Left lung (tissue), 10 donors: ENCODE measurements around the gene ANKRD12. TPM values are rescaled to one million over a fixed set of nuclear protein-coding genes. Genes with fewer than 3 reads are reported as not detected.

Source experiments
- ATAC-seq: fragments of 200-7000 bp; cut with Tn5 transposase; one replicate; pipeline ENCODE4 v1.9.1; 2020; ENCODE audit warnings: moderate library complexity
- DNase-seq, 4 donors: peaks; one replicate each; pipeline ENCODE4 v3.0.0-alpha.2; 2013 to 2020
- H3K27ac ChIP-seq, 2 donors: fragments of 200-600 bp; sonication (generic) in 1 of 2; one replicate each; pipeline versions ENCODE4 v1.5.0 to v1.8.0; 2020 to 2021
- H3K27me3 ChIP-seq, 2 donors: fragments of 200-600 bp; sonication (generic) in 1 of 2; one replicate each; pipeline versions ENCODE4 v1.5.0 to v1.8.0; 2020 to 2021
- H3K36me3 ChIP-seq, 2 donors: fragments of 200-600 bp; sonication (generic) in 1 of 2; one replicate each; pipeline versions ENCODE4 v1.5.0 to v1.8.0; 2020 to 2021
- H3K4me1 ChIP-seq, 2 donors: fragments of 200-600 bp; one replicate each; pipeline ENCODE4 v1.8.0; 2021
- H3K4me3 ChIP-seq, 2 donors: fragments of 200-600 bp; sonication (generic) in 1 of 2; one replicate each; pipeline versions ENCODE4 v1.5.0 to v1.8.0; 2020 to 2021; ENCODE audit warnings: mild to moderate bottlenecking in 1 of 2
- H3K9me3 ChIP-seq, 2 donors: fragments of 200-600 bp; sonication (generic) in 1 of 2; one replicate each; pipeline versions ENCODE4 v1.5.0 to v1.8.0; 2020 to 2021
- intact Hi-C, 2 donors: fragments of 100-400 bp; cut with DNase I; formaldehyde crosslinking; loops; one replicate each; pipeline versions ENCODE4 v1.11.2 to v1.14.2; 2022
- polyA plus RNA-seq, 6 donors: library from polyadenylated mRNA; unstranded; fragments of 120-200 nt; gene quantifications; one replicate each; pipeline ENCODE4 v1.2.1, GENCODE V29; 2013; ENCODE audit not compliant: insufficient read length in 6 of 6
- total RNA-seq, 2 donors: library from RNA; stranded (reverse); fragmentation: NEBNext Ultra II Directional; extraction: Animal tissue kit (Norgen Biotek cat#: 25700); gene quantifications; one replicate each; pipeline ENCODE4 v1.2.1, GENCODE V29; 2021
- TF ChIP-seq, protein P1 (sequence below), 2 donors: fragments of 200-600 bp; sonication (generic) in 1 of 2; IDR thresholded peaks; one replicate each; pipeline versions ENCODE4 v1.5.0 to v1.8.0; 2021; ENCODE audit warnings: antibody characterized with exemption in 2 of 2
- donor health status: DM: no; HTN: yes; CAD: no.
- donor health status: DM: no; HTN: no; CAD: no.

Gene ANKRD12
- total and polyA plus RNA-seq, 8 donors: 20.0 to 64.3 (median 31.4) TPM

DNA sequence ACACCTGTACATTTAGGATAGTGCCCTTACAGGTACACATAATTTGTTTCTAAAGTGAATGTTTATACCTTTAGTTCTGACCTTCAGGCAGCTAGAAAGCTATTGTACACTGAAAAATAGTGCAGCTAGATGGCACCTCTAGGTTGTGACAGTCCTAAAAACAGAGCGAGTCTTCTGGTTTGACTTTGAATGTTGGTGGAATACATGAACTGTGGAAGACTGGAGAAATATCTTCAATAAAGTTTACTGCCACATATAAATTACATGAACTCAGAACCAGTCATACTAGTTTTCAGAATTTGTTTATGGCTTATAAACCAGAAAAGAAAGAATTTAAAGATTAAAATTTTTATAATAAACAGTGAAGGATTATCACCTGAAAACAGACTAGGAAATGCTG, 139.3 kb downstream of the ANKRD12 start:
- ATAC-seq (no peak), DNase-seq (no peak)
- Histone ChIP-seq H3K4me1 (no peaks in the 10 kb centered on the region), H3K9me3 (no peaks in the 10 kb centered on the region), H3K4me3 (no peak overlapping the region), H3K36me3 (peaks cover 0 to 90% of the 10 kb centered on the region in 2 donors), H3K27me3 (no peaks in the 10 kb centered on the region), H3K27ac (no peak overlapping the region)
- TF ChIP-seq, protein P1, sequence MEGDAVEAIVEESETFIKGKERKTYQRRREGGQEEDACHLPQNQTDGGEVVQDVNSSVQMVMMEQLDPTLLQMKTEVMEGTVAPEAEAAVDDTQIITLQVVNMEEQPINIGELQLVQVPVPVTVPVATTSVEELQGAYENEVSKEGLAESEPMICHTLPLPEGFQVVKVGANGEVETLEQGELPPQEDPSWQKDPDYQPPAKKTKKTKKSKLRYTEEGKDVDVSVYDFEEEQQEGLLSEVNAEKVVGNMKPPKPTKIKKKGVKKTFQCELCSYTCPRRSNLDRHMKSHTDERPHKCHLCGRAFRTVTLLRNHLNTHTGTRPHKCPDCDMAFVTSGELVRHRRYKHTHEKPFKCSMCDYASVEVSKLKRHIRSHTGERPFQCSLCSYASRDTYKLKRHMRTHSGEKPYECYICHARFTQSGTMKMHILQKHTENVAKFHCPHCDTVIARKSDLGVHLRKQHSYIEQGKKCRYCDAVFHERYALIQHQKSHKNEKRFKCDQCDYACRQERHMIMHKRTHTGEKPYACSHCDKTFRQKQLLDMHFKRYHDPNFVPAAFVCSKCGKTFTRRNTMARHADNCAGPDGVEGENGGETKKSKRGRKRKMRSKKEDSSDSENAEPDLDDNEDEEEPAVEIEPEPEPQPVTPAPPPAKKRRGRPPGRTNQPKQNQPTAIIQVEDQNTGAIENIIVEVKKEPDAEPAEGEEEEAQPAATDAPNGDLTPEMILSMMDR (IDR thresholded peaks at IDR 0.05): no peak
- intact Hi-C loops: no loop called here

DNA sequence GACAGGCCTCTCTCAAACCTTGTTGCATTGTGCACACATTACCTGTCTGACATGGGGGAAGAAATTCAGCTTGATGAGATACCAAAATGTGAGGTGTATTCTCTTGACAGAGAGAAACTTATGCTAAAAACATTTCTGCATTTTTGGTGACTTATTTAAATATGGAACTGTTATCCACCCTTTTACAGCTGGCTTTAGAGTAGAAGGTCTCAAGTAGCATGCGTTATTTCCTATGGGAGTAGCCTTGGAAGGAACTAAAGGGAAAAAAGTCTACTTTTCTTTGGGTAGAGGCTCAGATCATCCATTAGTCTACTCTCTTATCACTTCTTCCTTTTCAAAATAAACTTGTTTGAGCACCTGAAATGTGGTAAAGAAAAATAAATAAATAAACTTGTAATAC, 141.4 kb downstream of the ANKRD12 start:
- DNase-seq: no peak
- Histone ChIP-seq H3K27me3 (no peaks in the 10 kb centered on the region), H3K27ac (no peak overlapping the region), H3K36me3 (peaks cover 0 to 85% of the 10 kb centered on the region in 2 donors), H3K4me3 (no peak overlapping the region), H3K9me3 (no peaks in the 10 kb centered on the region), H3K4me1 (no peaks in the 10 kb centered on the region)
- intact Hi-C loops: no loop called here
- TF ChIP-seq, protein P1 (IDR thresholded peaks at IDR 0.05): no peak
- ATAC-seq: no peak

DNA sequence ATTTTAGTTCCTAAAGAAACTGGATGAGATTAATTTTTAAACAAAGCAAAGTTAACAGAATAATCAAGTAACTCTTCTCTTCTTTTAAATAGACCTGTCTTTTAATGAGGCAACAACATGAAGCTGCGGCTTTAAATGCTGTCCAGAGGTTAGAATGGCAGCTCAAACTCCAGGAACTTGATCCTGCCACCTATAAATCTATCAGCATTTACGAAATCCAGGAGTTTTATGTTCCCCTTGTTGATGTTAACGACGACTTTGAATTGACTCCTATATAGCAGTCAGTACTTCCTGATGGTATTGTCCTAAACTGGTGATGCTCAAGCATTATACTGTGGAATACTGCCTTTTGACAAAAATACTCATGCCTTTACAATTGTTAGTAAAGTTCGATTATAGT, 144.3 kb downstream of the ANKRD12 start:
- DNase-seq (no peak), ATAC-seq (no peak)
- H3K4me3 ChIP-seq: no peak overlapping the region
- no peaks in the 10 kb centered on the region for H3K9me3 ChIP-seq
- no peaks in the 10 kb centered on the region for H3K27me3 ChIP-seq
- intact Hi-C loops: no loop called here
- H3K27ac ChIP-seq: no peak overlapping the region
- TF ChIP-seq, protein P1 (IDR thresholded peaks at IDR 0.05): no peak
- peaks cover 0 to 73% of the 10 kb centered on the region in 2 donors for H3K36me3 ChIP-seq
- H3K4me1 ChIP-seq: no peaks in the 10 kb centered on the region

DNA sequence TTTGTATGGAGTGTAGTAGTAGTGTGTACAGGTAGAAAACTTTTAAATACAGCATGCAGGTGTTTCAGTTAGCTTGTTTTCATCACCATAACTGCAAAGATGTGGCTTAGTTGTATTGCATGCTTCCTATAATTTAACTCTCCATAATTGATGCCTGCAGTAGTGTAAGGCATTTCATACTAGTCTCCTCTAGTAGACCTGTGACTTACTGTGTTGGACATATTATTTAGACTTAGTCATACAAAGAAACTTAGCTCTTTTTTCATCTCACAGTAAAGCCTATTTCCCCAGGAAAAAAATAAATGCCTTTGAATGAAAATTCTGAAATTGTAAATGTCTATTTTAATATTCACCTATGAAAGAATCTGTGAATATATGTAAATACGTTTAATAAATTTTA, 145.2 kb downstream of the ANKRD12 start:
- ATAC-seq: no peak
- no peak for DNase-seq
- H3K36me3 ChIP-seq: peaks cover 0 to 64% of the 10 kb centered on the region in 2 donors
- no peak overlapping the region for H3K4me3 ChIP-seq
- no peak overlapping the region for H3K27ac ChIP-seq
- intact Hi-C loops: no loop called here
- H3K27me3 ChIP-seq: no peaks in the 10 kb centered on the region
- TF ChIP-seq, protein P1 (IDR thresholded peaks at IDR 0.05): no peak
- no peaks in the 10 kb centered on the region for H3K9me3 ChIP-seq
- no peaks in the 10 kb centered on the region for H3K4me1 ChIP-seq

DNA sequence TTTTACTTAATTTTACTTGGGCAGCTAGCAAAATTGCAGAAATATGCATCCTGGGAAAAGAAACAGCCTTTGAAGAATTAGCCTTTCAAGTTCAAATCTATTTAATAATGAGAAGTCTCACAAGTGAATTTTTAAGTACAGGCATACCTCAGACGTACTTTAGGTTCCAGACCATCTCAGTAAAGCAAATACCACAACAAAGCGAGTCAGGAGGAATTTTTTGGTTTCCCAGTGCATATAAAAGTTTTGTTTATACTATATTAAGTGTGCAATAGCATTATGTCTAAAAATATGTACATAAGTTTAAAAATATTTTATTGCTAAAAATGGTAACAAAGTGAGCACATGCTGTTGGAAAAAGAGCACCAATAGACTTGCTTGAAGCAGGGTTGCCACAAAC, 147.2 kb downstream of the ANKRD12 start:
- ATAC-seq: no peak

More for the DNA sequence above, 147.2 kb downstream of the ANKRD12 start:
- H3K36me3 ChIP-seq: peaks cover 0 to 44% of the 10 kb centered on the region in 2 donors
- TF ChIP-seq, protein P1 (IDR thresholded peaks at IDR 0.05): no peak
- no peaks in the 10 kb centered on the region for H3K27me3 ChIP-seq
- intact Hi-C loops: no loop called here
- no peaks in the 10 kb centered on the region for H3K4me1 ChIP-seq
- no peak overlapping the region for H3K27ac ChIP-seq
- no peak overlapping the region for H3K4me3 ChIP-seq
- DNase-seq: no peak
- no peaks in the 10 kb centered on the region for H3K9me3 ChIP-seq
